Measurements from ENCODE around the gene RCAN2. TPM values are rescaled to one million over a fixed set of nuclear protein-coding genes. Genes with fewer than 3 reads are reported as not detected.

Gene RCAN2
- total RNA-seq, 6 experiments from 2014 or later = 0.06 to 1.00 (median 0.31) TPM; not detected in 2

GRCh38 chr6:46255528-46255927 is 235.7 kb downstream of the RCAN2 start:
- Mint-ChIP-seq H3K36me3 (ENCODE audit: low read depth) (no peaks in the 10 kb centered on the region), H3K27me3 (ENCODE audit: insufficient read depth) (no peaks in the 10 kb centered on the region), H3K9me3 (peaks cover 23% of the 10 kb centered on the region), H3K4me1 (ENCODE audit: low read depth) (no peaks in the 10 kb centered on the region), H3K27ac (no peak overlapping the region), H3K4me3 (no peak overlapping the region)
- DNase-seq = no peak
- no peak for TF ChIP-seq CTCF (IDR thresholded peaks at IDR 0.05)

- Mint-ChIP-seq H3K27ac (no peak overlapping the region), H3K9me3 (peaks cover 25% of the 10 kb centered on the region)
Measured at GRCh38 chr6:46254946-46255345, 236.3 kb downstream of the RCAN2 start.

GRCh38 chr6:46254331-46254730 is 236.9 kb downstream of the RCAN2 start:
- DNase-seq = no peak

More at GRCh38 chr6:46254946-46255345, 236.3 kb downstream of the RCAN2 start:
- no peak overlapping the region for H3K4me3 Mint-ChIP-seq
- no peak for TF ChIP-seq CTCF (IDR thresholded peaks at IDR 0.05)
- no peaks in the 10 kb centered on the region for H3K36me3 Mint-ChIP-seq (ENCODE audit: low read depth)
- H3K4me1 Mint-ChIP-seq (ENCODE audit: low read depth) = no peaks in the 10 kb centered on the region
- no peak for DNase-seq
- no peaks in the 10 kb centered on the region for H3K27me3 Mint-ChIP-seq (ENCODE audit: insufficient read depth)

GRCh38 chr6:46251583-46252339 is 239.5 kb downstream of the RCAN2 start:
- TF ChIP-seq CTCF (IDR thresholded peaks at IDR 0.05) = no peak
- Mint-ChIP-seq H3K9me3 (peaks cover 25% of the 10 kb centered on the region), H3K4me1 (ENCODE audit: low read depth) (no peaks in the 10 kb centered on the region)

More at GRCh38 chr6:46254331-46254730, 236.9 kb downstream of the RCAN2 start:
- TF ChIP-seq CTCF (IDR thresholded peaks at IDR 0.05) = no peak
- peaks cover 19% of the 10 kb centered on the region for H3K9me3 Mint-ChIP-seq
- H3K27me3 Mint-ChIP-seq (ENCODE audit: insufficient read depth) = no peaks in the 10 kb centered on the region
- H3K4me3 Mint-ChIP-seq = no peak overlapping the region
- H3K27ac Mint-ChIP-seq = no peak overlapping the region
- H3K36me3 Mint-ChIP-seq (ENCODE audit: low read depth) = no peaks in the 10 kb centered on the region
- no peaks in the 10 kb centered on the region for H3K4me1 Mint-ChIP-seq (ENCODE audit: low read depth)

GRCh38 chr6:46248143-46248542 is 243.1 kb downstream of the RCAN2 start:
- Mint-ChIP-seq H3K36me3 (ENCODE audit: low read depth) (no peaks in the 10 kb centered on the region), H3K4me1 (ENCODE audit: low read depth) (no peaks in the 10 kb centered on the region), H3K9me3 (peaks cover 31% of the 10 kb centered on the region), H3K27ac (no peak overlapping the region), H3K27me3 (ENCODE audit: insufficient read depth) (no peaks in the 10 kb centered on the region; the same call in 1 of the 2 replicates), H3K4me3 (no peak overlapping the region)
- TF ChIP-seq CTCF (IDR thresholded peaks at IDR 0.05) = no peak
- DNase-seq = no peak

More at GRCh38 chr6:46251583-46252339, 239.5 kb downstream of the RCAN2 start:
- H3K27me3 Mint-ChIP-seq (ENCODE audit: insufficient read depth) = no peaks in the 10 kb centered on the region
- no peak overlapping the region for H3K27ac Mint-ChIP-seq
- DNase-seq = no peak
- no peaks in the 10 kb centered on the region for H3K36me3 Mint-ChIP-seq (ENCODE audit: low read depth)
- H3K4me3 Mint-ChIP-seq = no peak overlapping the region
